ENCODE results near the gene MTX2.
"Not testable (repeated sequence)": the region's sequence is repeated elsewhere in the genome, so short reads cannot be mapped to it uniquely, and the experiment has no call there.

MTX2 gene

GRCh38 chr2:176291335-176291734, 22.1 kb downstream of the MTX2 start:
- no peak for DNase-seq

GRCh38 chr2:176291809-176292283, 22.6 kb downstream of the MTX2 start:
- DNase-seq = no peak

DNA sequence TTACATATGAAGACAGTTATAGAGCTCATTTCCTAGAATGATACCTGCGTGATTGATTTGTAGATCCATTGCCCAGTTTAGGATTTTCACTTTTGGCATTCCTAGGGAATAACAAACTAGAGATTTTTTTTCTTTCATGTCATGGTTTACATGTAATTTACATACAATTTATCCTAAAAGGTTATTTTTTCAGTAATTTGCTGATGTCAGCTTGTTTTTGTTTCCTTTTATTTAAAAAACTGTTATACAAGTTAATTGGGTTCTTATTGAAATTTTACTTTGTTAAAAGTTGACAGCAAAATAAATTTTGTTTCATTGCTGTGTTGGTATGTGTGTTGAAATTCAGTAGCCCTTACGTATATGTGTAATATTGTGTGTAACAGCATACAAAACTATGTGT, 23.4 kb downstream of the MTX2 start:
- no peak for DNase-seq

DNA sequence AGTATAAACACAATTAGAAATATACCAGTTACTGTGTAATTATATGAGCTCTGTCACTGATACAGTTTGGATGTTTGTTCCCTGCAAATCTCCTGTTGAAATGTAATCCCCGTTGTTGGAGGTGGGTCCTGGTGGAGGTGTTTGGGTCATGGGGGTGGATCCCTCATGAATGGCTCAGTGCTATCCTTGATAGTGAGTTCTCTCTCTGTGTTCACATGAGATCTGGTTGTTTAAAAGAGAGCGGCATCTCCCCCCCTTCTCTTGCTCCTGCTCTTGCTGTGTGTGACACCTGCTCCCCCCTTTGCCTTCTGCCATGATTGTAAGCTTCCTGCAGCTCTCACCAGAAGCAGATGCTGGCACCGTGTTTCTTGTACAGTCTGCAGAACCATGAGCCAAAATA, 24.1 kb downstream of the MTX2 start:
- DNase-seq = no peak

GRCh38 chr2:176297067-176297466, 27.8 kb downstream of the MTX2 start:
- no peak for DNase-seq

- DNase-seq = no peak
These were observed 28.5 kb downstream of the MTX2 start for GRCh38 chr2:176297737-176298136.

- DNase-seq = not testable (repeated sequence)
These were observed 36.8 kb downstream of the MTX2 start for GRCh38 chr2:176306020-176306419.

GRCh38 chr2:176317199-176317598, 48.0 kb downstream of the MTX2 start:
- DNase-seq = no peak

DNA sequence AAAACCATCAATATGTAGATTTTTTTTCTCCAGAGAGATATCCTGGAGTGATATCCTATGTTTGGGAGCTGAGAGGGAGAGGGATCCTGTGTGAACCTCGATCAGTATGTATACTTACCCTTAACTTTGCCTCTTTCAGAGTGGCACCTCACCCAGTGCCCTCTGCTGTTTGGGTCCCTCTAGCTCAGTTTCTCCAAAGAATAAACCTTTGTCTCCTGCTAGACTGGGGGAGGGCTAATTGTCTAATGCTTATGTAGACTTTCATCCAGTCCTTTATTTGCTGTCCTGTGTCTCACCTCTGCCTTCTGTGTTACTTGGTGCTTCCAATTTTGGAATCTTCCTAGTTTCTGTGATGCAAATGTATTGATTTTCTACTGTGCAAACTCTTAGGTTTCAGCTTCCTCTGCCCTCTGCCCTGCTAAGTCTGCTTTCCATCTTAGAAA, 48.4 kb downstream of the MTX2 start:
- DNase-seq = no peak

DNA sequence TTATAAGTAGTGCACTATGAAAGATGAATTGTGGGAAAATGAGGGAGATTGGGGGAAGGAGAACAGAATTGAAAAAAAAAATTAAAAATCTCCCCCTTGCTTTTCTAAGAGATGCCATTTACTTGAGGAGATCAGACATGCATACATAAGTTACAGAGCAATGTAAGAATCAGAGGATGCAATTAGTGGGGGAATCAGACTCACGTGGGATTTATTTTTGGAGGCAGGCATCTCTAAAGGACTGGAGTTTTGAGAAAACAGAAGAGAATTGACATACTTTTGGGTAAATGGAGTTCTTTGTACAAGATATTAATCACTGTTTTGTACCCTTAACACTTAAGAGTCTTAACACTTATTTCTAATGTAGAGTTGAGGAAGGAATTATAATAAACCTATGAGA, 52.7 kb downstream of the MTX2 start:
- no peak for DNase-seq

- DNase-seq = no peak
These were observed 55.6 kb downstream of the MTX2 start for GRCh38 chr2:176324862-176325261.

- peak; percentile 21 for DNase-seq
These were observed 56.5 kb downstream of the MTX2 start for GRCh38 chr2:176325732-176326131.

GRCh38 chr2:176328149-176328548, 58.9 kb downstream of the MTX2 start:
- no peak for DNase-seq

DNA sequence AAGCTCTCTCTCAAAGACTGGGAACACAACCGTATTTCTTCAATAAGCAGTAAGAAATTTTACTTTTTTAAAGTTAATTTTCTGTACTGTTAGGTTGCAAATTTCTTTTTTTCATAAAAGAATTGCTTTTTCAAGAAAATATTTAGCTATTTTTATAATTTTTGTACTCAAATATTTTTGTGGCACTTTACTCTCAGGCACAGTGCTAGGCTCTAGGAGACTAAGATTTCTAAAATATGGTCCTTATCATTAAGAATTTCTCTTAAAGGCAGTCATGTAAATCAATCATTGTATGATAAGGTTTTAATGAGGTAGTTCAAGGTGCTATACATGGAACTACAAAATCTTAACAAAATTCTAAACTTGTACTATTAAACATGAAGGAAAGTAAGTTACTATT, 61.4 kb downstream of the MTX2 start:
- DNase-seq = no peak

GRCh38 chr2:176331646-176332045, 62.4 kb downstream of the MTX2 start:
- DNase-seq = no peak

DNA sequence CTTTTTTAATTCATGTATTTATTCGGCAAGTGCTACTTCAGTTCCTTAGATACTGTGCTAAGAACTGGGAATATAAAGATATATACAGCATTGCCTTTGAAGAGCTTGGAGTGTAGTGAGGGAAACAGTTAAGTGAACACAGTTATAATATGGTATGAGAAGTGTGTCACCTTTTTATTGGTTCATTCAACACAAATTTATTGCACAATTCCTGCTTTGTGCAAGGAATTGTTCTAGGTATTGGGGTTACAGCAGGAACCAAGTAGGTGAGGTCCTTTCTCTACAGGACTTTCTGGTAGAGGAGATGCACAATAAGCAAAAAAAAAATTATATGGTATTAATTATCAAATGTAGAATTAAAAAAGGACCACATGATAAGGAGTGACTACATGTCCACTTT, 65.5 kb downstream of the MTX2 start:
- DNase-seq = no peak

- DNase-seq = no peak
These were observed 69.2 kb downstream of the MTX2 start for GRCh38 chr2:176338395-176338794.

- DNase-seq = no peak
These were observed 70.0 kb downstream of the MTX2 start for GRCh38 chr2:176339208-176339607.

- DNase-seq = no peak
These were observed 87.0 kb downstream of the MTX2 start for GRCh38 chr2:176356251-176356650.

DNA sequence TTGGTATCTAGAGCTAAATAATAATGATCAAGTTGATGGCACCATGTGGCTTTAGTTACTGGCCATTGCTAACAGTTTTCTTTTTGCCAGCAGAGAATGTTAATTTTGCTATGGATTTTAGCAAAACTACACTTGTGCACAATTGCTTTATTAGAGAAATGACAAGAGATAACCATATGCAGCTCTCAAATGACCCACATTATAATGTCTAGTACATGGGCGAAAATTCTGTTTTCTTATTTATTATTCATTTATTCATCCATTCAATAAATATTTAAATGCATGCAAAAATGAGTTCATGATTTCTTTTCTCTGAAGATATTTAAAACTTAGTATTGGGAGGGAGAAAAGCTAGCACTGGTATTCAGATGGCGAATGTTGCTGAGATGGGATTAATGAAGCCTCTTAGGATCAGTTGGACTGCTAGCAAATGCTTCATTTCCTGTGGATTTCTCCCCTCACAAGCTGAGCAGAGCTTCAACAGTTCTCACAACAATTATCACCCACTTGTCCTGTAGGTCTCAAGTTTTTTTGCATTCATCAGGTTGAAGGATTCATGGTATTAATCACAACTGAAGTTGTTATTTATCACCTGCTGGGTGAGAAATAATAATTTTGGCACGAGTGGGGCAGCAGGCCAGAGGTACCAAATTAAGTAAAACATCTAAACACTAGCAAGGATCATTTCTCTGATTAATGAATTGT, 95.2 kb downstream of the MTX2 start:
- no peak for DNase-seq

GRCh38 chr2:176368349-176368748, 99.1 kb downstream of the MTX2 start:
- no peak for DNase-seq

DNA sequence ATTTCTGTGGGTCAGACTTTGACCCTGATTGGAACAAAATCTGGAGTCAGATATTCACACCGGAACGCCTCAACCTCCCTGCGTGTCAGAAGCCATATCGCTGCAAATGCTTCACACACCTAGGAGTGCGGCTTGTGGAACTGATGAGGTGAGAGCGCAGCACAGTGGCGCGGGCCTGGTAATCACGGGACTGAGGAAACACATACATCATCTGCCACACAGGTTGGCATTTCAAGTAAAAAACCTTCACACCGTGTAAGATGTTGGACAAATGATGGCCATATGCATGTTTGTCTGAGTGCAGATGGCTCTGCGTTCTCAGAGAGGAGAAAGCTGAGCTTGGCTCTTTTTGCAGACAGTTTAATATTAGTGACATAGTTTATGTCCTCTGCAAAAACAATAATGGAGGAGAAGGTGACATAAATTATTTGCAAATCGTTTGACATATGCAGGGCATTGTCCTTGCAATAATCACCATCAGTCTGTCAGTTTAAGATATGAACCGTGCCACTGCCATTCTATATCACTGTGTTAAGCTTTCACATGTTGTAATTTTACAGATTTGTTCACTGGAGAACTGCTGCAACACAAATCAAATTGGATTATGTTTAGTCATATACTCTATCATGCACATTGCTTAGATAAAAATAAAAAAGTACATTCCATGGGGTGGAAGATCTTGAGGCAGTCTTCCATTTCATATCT, 101.4 kb downstream of the MTX2 start:
- DNase-seq = peak; percentile 44

GRCh38 chr2:176373155-176373554, 103.9 kb downstream of the MTX2 start:
- DNase-seq = not testable (repeated sequence)

- no peak for DNase-seq
These were observed 109.1 kb downstream of the MTX2 start for GRCh38 chr2:176378323-176378722.

GRCh38 chr2:176380341-176380740, 111.1 kb downstream of the MTX2 start:
- DNase-seq = no peak
